GM12878 (cell line): ENCODE measurements around the gene DIDO1. TPM values are rescaled to one million over a fixed set of nuclear protein-coding genes. Genes with fewer than 3 reads are reported as not detected.

Source experiments
- CBX3 ChIP-seq: fragments of 200-600 bp; sonication (generic); IDR thresholded peaks from 2 replicates; pipeline ENCODE4 v1.6.1; 2016; ENCODE audit warnings: low read depth, borderline replicate concordance
- E4F1 ChIP-seq: fragments of 450-650 bp; IDR thresholded peaks from 2 replicates; pipeline ENCODE4 v1.6.1; 2018; ENCODE audit warnings: borderline replicate concordance, mild to moderate bottlenecking; ENCODE audit not compliant: partially characterized antibody
- EED ChIP-seq: sonication (generic); IDR thresholded peaks from 2 replicates; pipeline ENCODE4 v1.6.1; 2016; ENCODE audit warnings: antibody characterized with exemption, low read depth
- FOS ChIP-seq: IDR thresholded peaks from 3 replicates; pipeline ENCODE4 v1.6.1; 2011; ENCODE audit warnings: borderline replicate concordance; ENCODE audit not compliant: insufficient read length; ENCODE audit errors: extremely low read depth
- GABPA ChIP-seq: IDR thresholded peaks from 2 replicates; pipeline ENCODE4 v1.6.1; 2014; ENCODE audit warnings: antibody characterized with exemption, low read depth, mild to moderate bottlenecking, inconsistent platforms
- GATAD2B ChIP-seq: fragments of 450-650 bp; conservative IDR thresholded peaks from 2 replicates; pipeline ENCODE4 v1.6.1; 2017; ENCODE audit warnings: low read depth, mild to moderate bottlenecking, moderate library complexity
- MLLT1 ChIP-seq: fragments of 450-650 bp; IDR thresholded peaks from 2 replicates; pipeline ENCODE4 v1.6.1; 2016; ENCODE audit warnings: mild to moderate bottlenecking
- NBN ChIP-seq: fragments of 450-650 bp; IDR thresholded peaks from 2 replicates; pipeline ENCODE4 v1.6.1; 2016
- PKNOX1 ChIP-seq: fragments of 450-650 bp; IDR thresholded peaks from 2 replicates; pipeline ENCODE4 v1.6.1; 2016; ENCODE audit warnings: mild to moderate bottlenecking
- RAD21 ChIP-seq: IDR thresholded peaks from 2 replicates; pipeline ENCODE4 v1.6.1; 2011; ENCODE audit warnings: mild to moderate bottlenecking, low read depth, low read length, moderate library complexity; ENCODE audit not compliant: insufficient read depth
- RCOR1 ChIP-seq: conservative IDR thresholded peaks from 2 replicates; pipeline ENCODE4 v1.6.1; 2012; ENCODE audit warnings: low read depth, low read length, improper control_type of control experiment
- SIN3A ChIP-seq: IDR thresholded peaks from 2 replicates; pipeline ENCODE4 v1.6.1; 2012; ENCODE audit warnings: low read depth, low read length, improper control_type of control experiment
- SMARCA5 ChIP-seq: fragments of 450-650 bp; IDR thresholded peaks from 2 replicates; pipeline ENCODE4 v1.6.1; 2017; ENCODE audit warnings: mild to moderate bottlenecking
- SMC3 ChIP-seq: IDR thresholded peaks from 2 replicates; pipeline ENCODE4 v1.6.1; 2011; ENCODE audit warnings: low read length, improper control_type of control experiment, borderline replicate concordance
- STAT3 ChIP-seq: IDR thresholded peaks from 2 replicates; pipeline ENCODE4 v1.6.1; 2011; ENCODE audit warnings: low read depth, low read length, improper control_type of control experiment
- TCF3 ChIP-seq: IDR thresholded peaks from 2 replicates; pipeline ENCODE4 v1.6.1; 2012; ENCODE audit warnings: low read depth, mild to moderate bottlenecking, low read length, borderline replicate concordance; ENCODE audit not compliant: insufficient read depth
- ZNF207 ChIP-seq: fragments of 450-650 bp; IDR thresholded peaks from 2 replicates; pipeline ENCODE4 v1.6.1; 2014; ENCODE audit warnings: antibody characterized with exemption, mild to moderate bottlenecking, borderline replicate concordance
- polyA plus RNA-seq, 11 experiments: library from polyadenylated mRNA; depleted of rRNA in 4 of 11; unstranded in 6 of 11; stranded (reverse) in 5 of 11; fragments of >200 nt; fragmentation: Nextera tagmentation in 4 of 11; fragmentation: Illumina TruSeq in 1 of 11; extraction: Ambion mirVana in 4 of 11; extraction: Trizol in 1 of 11; gene quantifications; 1 replicate in 1 of 11; 2 replicates in 10 of 11; pipeline versions ENCODE4 v1.2.1 to v1.2.3, GENCODE V29; 2011 to 2016; ENCODE audit warnings: inconsistent platforms in 2 of 11, missing spikeins in 2 of 11, low read depth in 1 of 11
- total RNA-seq, 4 experiments: library from RNA; depleted of rRNA in 3 of 4; stranded (reverse); fragments of >200 nt in 3 of 4; fragmentation: Illumina TruSeq in 1 of 4; extraction: Trizol in 1 of 4; gene quantifications; 2 replicates each; pipeline versions ENCODE4 v1.2.1 to v1.2.3, GENCODE V29; 2013 to 2021
- TF ChIP-seq, protein P1 (sequence below): fragments of 450-650 bp; IDR thresholded peaks from 2 replicates; pipeline ENCODE4 v1.6.1; 2017; ENCODE audit warnings: mild to moderate bottlenecking, moderate library complexity
- TF ChIP-seq, protein P2 (sequence below): fragments of 450-650 bp; IDR thresholded peaks from 2 replicates; pipeline ENCODE4 v1.6.1; 2014; ENCODE audit warnings: mild to moderate bottlenecking

The DIDO1 gene
- total and polyA plus RNA-seq, 10 of the 15 experiments (the other 5 are each of a cell fraction or from before 2014, with no cell fraction given) = 5.5 to 56.4 (median 38.4) TPM

GRCh38 chr20:62926229-62927127 is at the start of gene DIDO1 (continued):
- TF ChIP-seq, protein P1, sequence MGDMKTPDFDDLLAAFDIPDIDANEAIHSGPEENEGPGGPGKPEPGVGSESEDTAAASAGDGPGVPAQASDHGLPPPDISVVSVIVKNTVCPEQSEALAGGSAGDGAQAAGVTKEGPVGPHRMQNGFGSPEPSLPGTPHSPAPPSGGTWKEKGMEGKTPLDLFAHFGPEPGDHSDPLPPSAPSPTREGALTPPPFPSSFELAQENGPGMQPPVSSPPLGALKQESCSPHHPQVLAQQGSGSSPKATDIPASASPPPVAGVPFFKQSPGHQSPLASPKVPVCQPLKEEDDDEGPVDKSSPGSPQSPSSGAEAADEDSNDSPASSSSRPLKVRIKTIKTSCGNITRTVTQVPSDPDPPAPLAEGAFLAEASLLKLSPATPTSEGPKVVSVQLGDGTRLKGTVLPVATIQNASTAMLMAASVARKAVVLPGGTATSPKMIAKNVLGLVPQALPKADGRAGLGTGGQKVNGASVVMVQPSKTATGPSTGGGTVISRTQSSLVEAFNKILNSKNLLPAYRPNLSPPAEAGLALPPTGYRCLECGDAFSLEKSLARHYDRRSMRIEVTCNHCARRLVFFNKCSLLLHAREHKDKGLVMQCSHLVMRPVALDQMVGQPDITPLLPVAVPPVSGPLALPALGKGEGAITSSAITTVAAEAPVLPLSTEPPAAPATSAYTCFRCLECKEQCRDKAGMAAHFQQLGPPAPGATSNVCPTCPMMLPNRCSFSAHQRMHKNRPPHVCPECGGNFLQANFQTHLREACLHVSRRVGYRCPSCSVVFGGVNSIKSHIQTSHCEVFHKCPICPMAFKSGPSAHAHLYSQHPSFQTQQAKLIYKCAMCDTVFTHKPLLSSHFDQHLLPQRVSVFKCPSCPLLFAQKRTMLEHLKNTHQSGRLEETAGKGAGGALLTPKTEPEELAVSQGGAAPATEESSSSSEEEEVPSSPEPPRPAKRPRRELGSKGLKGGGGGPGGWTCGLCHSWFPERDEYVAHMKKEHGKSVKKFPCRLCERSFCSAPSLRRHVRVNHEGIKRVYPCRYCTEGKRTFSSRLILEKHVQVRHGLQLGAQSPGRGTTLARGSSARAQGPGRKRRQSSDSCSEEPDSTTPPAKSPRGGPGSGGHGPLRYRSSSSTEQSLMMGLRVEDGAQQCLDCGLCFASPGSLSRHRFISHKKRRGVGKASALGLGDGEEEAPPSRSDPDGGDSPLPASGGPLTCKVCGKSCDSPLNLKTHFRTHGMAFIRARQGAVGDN = peak; percentile 72
- TF ChIP-seq RCOR1 (0 out of 2 replicates have a peak, but pooled peaks have one; percentile 36), SMARCA5 (peak; percentile 78; the same call in 1 of the 2 replicates), RAD21 (no peak), ZNF207 (0 out of 2 replicates have a peak, but pooled peaks have one; percentile 41), GABPA (no peak), SMC3 (0 out of 2 replicates have a peak, but pooled peaks have one; percentile 10), EED (no peak), MLLT1 (no peak), TCF3 (0 out of 2 replicates have a peak, but pooled peaks have one; percentile 27), NBN (no peak), SIN3A (no peak), PKNOX1 (no peak), E4F1 (no peak), FOS (no peak), GATAD2B (peak; percentile 87), STAT3 (no peak), CBX3 (no peak)
- TF ChIP-seq, protein P2, sequence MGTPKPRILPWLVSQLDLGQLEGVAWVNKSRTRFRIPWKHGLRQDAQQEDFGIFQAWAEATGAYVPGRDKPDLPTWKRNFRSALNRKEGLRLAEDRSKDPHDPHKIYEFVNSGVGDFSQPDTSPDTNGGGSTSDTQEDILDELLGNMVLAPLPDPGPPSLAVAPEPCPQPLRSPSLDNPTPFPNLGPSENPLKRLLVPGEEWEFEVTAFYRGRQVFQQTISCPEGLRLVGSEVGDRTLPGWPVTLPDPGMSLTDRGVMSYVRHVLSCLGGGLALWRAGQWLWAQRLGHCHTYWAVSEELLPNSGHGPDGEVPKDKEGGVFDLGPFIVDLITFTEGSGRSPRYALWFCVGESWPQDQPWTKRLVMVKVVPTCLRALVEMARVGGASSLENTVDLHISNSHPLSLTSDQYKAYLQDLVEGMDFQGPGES = no peak
